Measurements from ENCODE around the gene CNGB1. TPM values are rescaled to one million over a fixed set of nuclear protein-coding genes. Genes with fewer than 3 reads are reported as not detected.
A peak's percentile ranks its signal among the peaks of the same experiment; 100 is the strongest.

CNGB1 gene
- total RNA-seq, 2 experiments from 2014 or later = not detected

GRCh38 chr16:58000706-58001676 lies 30.1 kb upstream of the CNGB1 start, which contains the start of gene USB1:
Gene USB1, plus strand, starts transcription at chr16:58001407. Its CDS starts 77 bp downstream, at chr16:58001484.
- Histone ChIP-seq H3K9me3 (ENCODE audit: control insufficient read depth in 1 of 2, insufficient read depth in 1 of 2, low read length in 2 of 2) (no peaks in the 10 kb centered on the region), H3K36me3 (ENCODE audit: insufficient read depth, low read length) (peaks cover 31% of the 10 kb centered on the region), H3K27ac (ENCODE audit: low read depth in 1 of 2, low read length in 2 of 2) (peak within 1 kb of the TSS; percentile 79 to 86), H3K4me1 (ENCODE audit: insufficient read depth, low read length) (peaks cover 59% of the 10 kb centered on the region), H3K27me3 (ENCODE audit: control insufficient read depth in 1 of 2, insufficient read depth in 2 of 2, low read length in 2 of 2) (no peaks in the 10 kb centered on the region), H3K4me3 (ENCODE audit: low read length) (peak within 1 kb of the TSS; percentile 96)
- ChIA-PET POLR2A (interaction anchor here (0.8 to 5.1 kb wide), 7 partner anchors 16 to 265 kb away, joined by 3 to 34 read pairs (median 5); partner anchors contain the start of genes CFAP20 and KATNB1), CTCF (interaction anchor here (0.7 to 1.4 kb wide), 4 partner anchors 12 to 128 kb away, joined by 3 to 5 read pairs (median 3); partner anchors contain the start of gene CFAP20)
- H3K4me1 Mint-ChIP-seq (ENCODE audit: low read depth) = peaks cover 57% of the 10 kb centered on the region
- no peaks in the 10 kb centered on the region for H3K9me3 Mint-ChIP-seq
- intact Hi-C loops (cut with DNase I, micrococcal nuclease) = loop anchor here in 1 of 2 experiments (1.0 to 10.0 kb wide), 6 partner anchors 102 to 356 kb away; partner anchors contain the start of genes CFAP20, CSNK2A2 and KIFC3
- ATAC-seq (ENCODE audit: poor library complexity) = peak; percentile 73
- no peaks in the 10 kb centered on the region for H3K27me3 Mint-ChIP-seq
- TF ChIP-seq CTCF (IDR thresholded peaks at IDR 0.05) = peak; percentile 68
- peak within 1 kb of the TSS; percentile 92 for H3K4me3 Mint-ChIP-seq
- H3K27ac Mint-ChIP-seq = peak within 1 kb of the TSS; percentile 87
- peaks cover 66% of the 10 kb centered on the region for H3K36me3 Mint-ChIP-seq (ENCODE audit: low read depth)
- DNase-seq = peak; percentile 63 to 92 (median 80)

GRCh38 chr16:57999971-58000705 lies 29.2 kb upstream of the CNGB1 start, which contains the start of gene ZNF319:
Gene ZNF319, minus strand, starts transcription at chr16:58000672. Its CDS starts 2,407 bp downstream, at chr16:57998265.
- peak in 7 of 14 experiments; percentile 18 to 57 (median 30) for DNase-seq

More at GRCh38 chr16:57999971-58000705, 29.2 kb upstream of the CNGB1 start, which contains the start of gene ZNF319:
- Mint-ChIP-seq H3K36me3 (ENCODE audit: low read depth) (peaks cover 73% of the 10 kb centered on the region), H3K4me1 (ENCODE audit: low read depth) (peaks cover 66% of the 10 kb centered on the region), H3K9me3 (no peaks in the 10 kb centered on the region), H3K27me3 (no peaks in the 10 kb centered on the region), H3K27ac (peak within 1 kb of the TSS; percentile 87), H3K4me3 (peak within 1 kb of the TSS; percentile 92)
- POLR2A ChIA-PET = interaction anchor here (0.8 to 5.1 kb wide), 9 partner anchors 11 to 264 kb away, joined by 3 to 34 read pairs (median 8); partner anchors contain the start of genes CFAP20 and KATNB1
- Histone ChIP-seq H3K9me3 (ENCODE audit: control insufficient read depth in 1 of 2, insufficient read depth in 1 of 2, low read length in 2 of 2) (no peaks in the 10 kb centered on the region), H3K4me1 (ENCODE audit: insufficient read depth, low read length) (peaks cover 68% of the 10 kb centered on the region), H3K27me3 (ENCODE audit: control insufficient read depth in 1 of 2, insufficient read depth in 2 of 2, low read length in 2 of 2) (no peaks in the 10 kb centered on the region), H3K36me3 (ENCODE audit: insufficient read depth, low read length) (peaks cover 37% of the 10 kb centered on the region), H3K27ac (ENCODE audit: low read depth in 1 of 2, low read length in 2 of 2) (peak within 1 kb of the TSS; percentile 79 to 86), H3K4me3 (ENCODE audit: low read length) (peak within 1 kb of the TSS; percentile 96)
- ATAC-seq (ENCODE audit: poor library complexity) = peak; percentile 8
- no peak for TF ChIP-seq CTCF (IDR thresholded peaks at IDR 0.05)
- intact Hi-C loops (cut with DNase I, micrococcal nuclease) = loop anchor here (1.0 to 10.0 kb wide), 9 partner anchors 101 to 625 kb away; partner anchors contain the start of genes CFAP20 (in 1 of the 2), CNOT1 (in 1 of the 2), CSNK2A2 (in 1 of the 2) and KATNB1 (in 1 of the 2)
- CTCF ChIA-PET = interaction anchor here (0.9 to 1.5 kb wide), 6 partner anchors 13 to 265 kb away, joined by 3 to 5 read pairs (median 3); partner anchors contain the start of genes CFAP20 and KATNB1
